ENCODE measurements around the gene TXNRD2. TPM values are rescaled to one million over a fixed set of nuclear protein-coding genes. Genes with fewer than 3 reads are reported as not detected.

Gene TXNRD2
- total RNA-seq, 1 donor from 2014 or later, result 50.4 TPM

- DNase-seq (ENCODE audit: low read depth), result no peak
- H3K27me3 ChIP-seq (ENCODE audit: control insufficient read depth, insufficient read depth, low read length), result no peaks in the 10 kb centered on the region
- TF ChIP-seq CTCF (IDR thresholded peaks at IDR 0.05; ENCODE audit: insufficient read depth, low read length, poor library complexity, severe bottlenecking), result no peak
These were observed 46.3 kb downstream of the TXNRD2 start for GRCh38 chr22:19895160-19895849.

GRCh38 chr22:19893363-19893762 lies 48.3 kb downstream of the TXNRD2 start:
- Histone ChIP-seq H3K4me3 (ENCODE audit: low read depth, low read length) (no peak overlapping the region), H3K36me3 (ENCODE audit: control insufficient read depth, insufficient read depth, low read length) (no peaks in the 10 kb centered on the region), H3K27me3 (ENCODE audit: control insufficient read depth, insufficient read depth, low read length) (no peaks in the 10 kb centered on the region)
- TF ChIP-seq CTCF (IDR thresholded peaks at IDR 0.05; ENCODE audit: insufficient read depth, low read length, poor library complexity, severe bottlenecking), result no peak
- DNase-seq (ENCODE audit: low read depth), result no peak

More at GRCh38 chr22:19895160-19895849, 46.3 kb downstream of the TXNRD2 start:
- no peaks in the 10 kb centered on the region for H3K36me3 ChIP-seq (ENCODE audit: control insufficient read depth, insufficient read depth, low read length)
- H3K4me3 ChIP-seq (ENCODE audit: low read depth, low read length), result no peak overlapping the region

- Histone ChIP-seq H3K27me3 (ENCODE audit: control insufficient read depth, insufficient read depth, low read length) (no peaks in the 10 kb centered on the region), H3K36me3 (ENCODE audit: control insufficient read depth, insufficient read depth, low read length) (no peaks in the 10 kb centered on the region), H3K4me3 (ENCODE audit: low read depth, low read length) (no peak overlapping the region)
- no peak for DNase-seq (ENCODE audit: low read depth)
- TF ChIP-seq CTCF (IDR thresholded peaks at IDR 0.05; ENCODE audit: insufficient read depth, low read length, poor library complexity, severe bottlenecking), result no peak
These were observed 48.7 kb downstream of the TXNRD2 start for GRCh38 chr22:19892925-19893324.

GRCh38 chr22:19892257-19892879 lies 49.2 kb downstream of the TXNRD2 start:
- Histone ChIP-seq H3K36me3 (ENCODE audit: control insufficient read depth, insufficient read depth, low read length) (no peaks in the 10 kb centered on the region), H3K27me3 (ENCODE audit: control insufficient read depth, insufficient read depth, low read length) (no peaks in the 10 kb centered on the region), H3K4me3 (ENCODE audit: low read depth, low read length) (no peak overlapping the region)
- no peak for TF ChIP-seq CTCF (IDR thresholded peaks at IDR 0.05; ENCODE audit: insufficient read depth, low read length, poor library complexity, severe bottlenecking)
- no peak for DNase-seq (ENCODE audit: low read depth)

- TF ChIP-seq CTCF (IDR thresholded peaks at IDR 0.05; ENCODE audit: insufficient read depth, low read length, poor library complexity, severe bottlenecking), result no peak
- no peak overlapping the region for H3K4me3 ChIP-seq (ENCODE audit: low read depth, low read length)
- peak; percentile 69 for DNase-seq (ENCODE audit: low read depth)
- no peaks in the 10 kb centered on the region for H3K27me3 ChIP-seq (ENCODE audit: control insufficient read depth, insufficient read depth, low read length)
- H3K36me3 ChIP-seq (ENCODE audit: control insufficient read depth, insufficient read depth, low read length), result no peaks in the 10 kb centered on the region
These were observed 50.0 kb downstream of the TXNRD2 start for GRCh38 chr22:19891317-19892256.
